Keratinocyte (primary cell): Measurements from ENCODE around the gene FRMD4B. TPM values are rescaled to one million over a fixed set of nuclear protein-coding genes. Genes with fewer than 3 reads are reported as not detected.
A peak's percentile ranks its signal among the peaks of the same experiment; 100 is the strongest.

ENCODE experiments used
- DNase-seq: peaks from one replicate; pipeline ENCODE4 v3.0.0-alpha.2; 2011; ENCODE audit warnings: low read depth, missing footprints, low spot score
- FAIRE-seq: peaks from 2 replicates; lab custom pipeline; 2011; peaks lifted over from hg19 to GRCh38; lab: Jason Lieb, UNC
- H2AFZ ChIP-seq: 2 replicates; pipeline ENCODE4 v1.6.0; 2012; ENCODE audit warnings: low read length, control low read depth, inconsistent platforms; ENCODE audit not compliant: control insufficient read depth
- H3K27ac ChIP-seq: 2 replicates; pipeline ENCODE4 v1.5.1; 2011; ENCODE audit warnings: low read length; ENCODE audit not compliant: control insufficient read depth, insufficient read depth
- H3K27me3 ChIP-seq: 3 replicates; pipeline ENCODE4 v1.6.0; 2011; ENCODE audit warnings: low read length; ENCODE audit not compliant: control insufficient read depth, insufficient read depth; ENCODE audit errors: extremely low read depth
- H3K36me3 ChIP-seq, 2 experiments: 2 replicates in 1 of 2; 3 replicates in 1 of 2; pipeline ENCODE4 v1.5.1; 2011; ENCODE audit warnings: low read length in 2 of 2, mild to moderate bottlenecking in 1 of 2; ENCODE audit not compliant: control insufficient read depth in 2 of 2, insufficient read depth in 2 of 2; ENCODE audit errors: extremely low read depth in 1 of 2
- H3K4me1 ChIP-seq: 3 replicates; pipeline ENCODE4 v1.5.1; 2011; ENCODE audit warnings: low read length; ENCODE audit not compliant: control insufficient read depth, insufficient read depth; ENCODE audit errors: extremely low read depth
- H3K4me2 ChIP-seq: 3 replicates; pipeline ENCODE4 v1.6.0; 2011; ENCODE audit warnings: low read depth, low read length; ENCODE audit not compliant: control insufficient read depth, insufficient read depth; ENCODE audit errors: extremely low read depth
- H3K4me3 ChIP-seq, 3 experiments: fragments of 200-600 bp in 1 of 3; sonication (generic) in 1 of 3; 2 replicates in 2 of 3; 3 replicates in 1 of 3; pipeline ENCODE4 v1.5.1; 2011 to 2016; ENCODE audit warnings: low read length in 3 of 3, mild to moderate bottlenecking in 3 of 3, control low read depth in 2 of 3, inconsistent platforms in 1 of 3, low read depth in 1 of 3, mixed read lengths in 1 of 3, mixed run types in 1 of 3, moderate library complexity in 1 of 3; ENCODE audit not compliant: control insufficient read depth in 2 of 3, insufficient read depth in 2 of 3; ENCODE audit errors: extremely low read depth in 1 of 3
- H3K79me2 ChIP-seq: 2 replicates; pipeline ENCODE4 v1.6.0; 2012; ENCODE audit warnings: low read length; ENCODE audit not compliant: control insufficient read depth, insufficient read depth
- H3K9ac ChIP-seq: 3 replicates; pipeline ENCODE4 v1.6.0; 2011; ENCODE audit warnings: low read length; ENCODE audit not compliant: control insufficient read depth, insufficient read depth; ENCODE audit errors: extremely low read depth
- H3K9me1 ChIP-seq: 3 replicates; pipeline ENCODE4 v1.6.0; 2011; ENCODE audit warnings: low read length; ENCODE audit not compliant: control insufficient read depth, insufficient read depth; ENCODE audit errors: extremely low read depth
- H3K9me3 ChIP-seq: 2 replicates; pipeline ENCODE4 v1.5.1; 2012; ENCODE audit warnings: low read depth, low read length; ENCODE audit not compliant: control insufficient read depth
- H4K20me1 ChIP-seq: 3 replicates; pipeline ENCODE4 v1.6.0; 2011; ENCODE audit warnings: low read length; ENCODE audit not compliant: control insufficient read depth, insufficient read depth; ENCODE audit errors: extremely low read depth
- EZH2 ChIP-seq: IDR thresholded peaks from one replicate; pipeline ENCODE4 v1.6.1; 2012; ENCODE audit warnings: inconsistent platforms, mild to moderate bottlenecking, low read length, moderate library complexity
- dilution Hi-C: fragments of 300-500 bp; cut with MboI; formaldehyde crosslinking; loops from one replicate; pipeline ENCODE4 v1.7.0; 2020; ENCODE audit warnings: low sequenced_read_pairs; ENCODE audit not compliant: extremely low pct_ligation_motif_present
- polyA plus RNA-seq, 5 experiments: library from polyadenylated mRNA; depleted of rRNA in 3 of 5; stranded (reverse) in 3 of 5; stranded (forward) in 1 of 5; unstranded in 1 of 5; fragments of >200 nt; gene quantifications; 1 replicate in 1 of 5; 2 replicates in 3 of 5; 3 replicates in 1 of 5; pipeline versions ENCODE4 v1.2.1 to v1.2.3, GENCODE V29; 2011 to 2012; ENCODE audit warnings: missing spikeins in 2 of 5, low read depth in 1 of 5, low replicate concordance in 1 of 5
- TF ChIP-seq, protein P1 (sequence below), 3 experiments: IDR thresholded peaks in 1 of 3; conservative IDR thresholded peaks in 1 of 3; optimal IDR thresholded peaks in 1 of 3; 2 replicates in 2 of 3; 3 replicates in 1 of 3; pipeline versions ENCODE3 to v1.5.1; 2011; ENCODE audit warnings: low read length in 3 of 3, mild to moderate bottlenecking in 3 of 3, moderate library complexity in 2 of 3, control low read depth in 1 of 3, inconsistent platforms in 1 of 3; ENCODE audit not compliant: insufficient read depth in 2 of 3; ENCODE audit errors: extremely low read depth in 1 of 3

The FRMD4B gene
- polyA plus RNA-seq, 1 donor (not counting 4 experiments of a cell fraction or from before 2014, with no cell fraction given) = 48.3 TPM

DNA sequence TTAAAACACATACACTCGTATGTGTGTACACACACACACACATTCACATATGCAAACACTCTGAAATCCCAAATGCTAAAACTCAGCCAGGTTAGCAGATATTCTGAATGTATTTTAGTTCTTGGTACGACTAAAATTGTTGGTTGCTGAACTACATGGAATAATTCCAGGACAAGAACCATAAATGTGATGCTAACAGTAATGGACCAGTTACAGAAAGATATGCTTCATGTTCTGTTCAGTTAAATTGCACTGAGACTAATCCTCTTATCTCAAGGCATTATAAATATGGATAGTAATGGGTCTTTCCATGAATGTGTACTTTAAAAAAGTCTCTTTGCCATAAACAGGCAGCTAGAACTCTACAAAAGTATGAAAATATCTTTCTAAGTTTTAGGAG lies 113.3 kb downstream of the FRMD4B start:
- peaks cover 0 to 1% of the 10 kb centered on the region in 2 experiments for H3K36me3 ChIP-seq
- no peak for DNase-seq
- TF ChIP-seq, protein P1, sequence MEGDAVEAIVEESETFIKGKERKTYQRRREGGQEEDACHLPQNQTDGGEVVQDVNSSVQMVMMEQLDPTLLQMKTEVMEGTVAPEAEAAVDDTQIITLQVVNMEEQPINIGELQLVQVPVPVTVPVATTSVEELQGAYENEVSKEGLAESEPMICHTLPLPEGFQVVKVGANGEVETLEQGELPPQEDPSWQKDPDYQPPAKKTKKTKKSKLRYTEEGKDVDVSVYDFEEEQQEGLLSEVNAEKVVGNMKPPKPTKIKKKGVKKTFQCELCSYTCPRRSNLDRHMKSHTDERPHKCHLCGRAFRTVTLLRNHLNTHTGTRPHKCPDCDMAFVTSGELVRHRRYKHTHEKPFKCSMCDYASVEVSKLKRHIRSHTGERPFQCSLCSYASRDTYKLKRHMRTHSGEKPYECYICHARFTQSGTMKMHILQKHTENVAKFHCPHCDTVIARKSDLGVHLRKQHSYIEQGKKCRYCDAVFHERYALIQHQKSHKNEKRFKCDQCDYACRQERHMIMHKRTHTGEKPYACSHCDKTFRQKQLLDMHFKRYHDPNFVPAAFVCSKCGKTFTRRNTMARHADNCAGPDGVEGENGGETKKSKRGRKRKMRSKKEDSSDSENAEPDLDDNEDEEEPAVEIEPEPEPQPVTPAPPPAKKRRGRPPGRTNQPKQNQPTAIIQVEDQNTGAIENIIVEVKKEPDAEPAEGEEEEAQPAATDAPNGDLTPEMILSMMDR (optimal IDR thresholded peaks at IDR 0.05 in 1 of 3, IDR thresholded peaks at IDR 0.05 in 1 of 3, conservative IDR thresholded peaks at IDR 0.05 in 1 of 3; ENCODE audit: extremely low read depth in 1 of 3, insufficient read depth in 2 of 3, low read length in 3 of 3) = no peak
- TF ChIP-seq EZH2 = no peak
- no peak overlapping the region for H2AFZ ChIP-seq
- no peak overlapping the region for H3K4me3 ChIP-seq
- H3K79me2 ChIP-seq = no peaks in the 10 kb centered on the region
- no peak overlapping the region for H3K9ac ChIP-seq
- H4K20me1 ChIP-seq = no peaks in the 10 kb centered on the region
- H3K4me2 ChIP-seq = no peak overlapping the region
- H3K9me1 ChIP-seq = no peaks in the 10 kb centered on the region
- no peak overlapping the region for H3K27ac ChIP-seq
- no peaks in the 10 kb centered on the region for H3K27me3 ChIP-seq
- H3K4me1 ChIP-seq = peaks cover 25% of the 10 kb centered on the region
- no peaks in the 10 kb centered on the region for H3K9me3 ChIP-seq
- dilution Hi-C loops = no loop called here
- FAIRE-seq = peak; percentile 9

DNA sequence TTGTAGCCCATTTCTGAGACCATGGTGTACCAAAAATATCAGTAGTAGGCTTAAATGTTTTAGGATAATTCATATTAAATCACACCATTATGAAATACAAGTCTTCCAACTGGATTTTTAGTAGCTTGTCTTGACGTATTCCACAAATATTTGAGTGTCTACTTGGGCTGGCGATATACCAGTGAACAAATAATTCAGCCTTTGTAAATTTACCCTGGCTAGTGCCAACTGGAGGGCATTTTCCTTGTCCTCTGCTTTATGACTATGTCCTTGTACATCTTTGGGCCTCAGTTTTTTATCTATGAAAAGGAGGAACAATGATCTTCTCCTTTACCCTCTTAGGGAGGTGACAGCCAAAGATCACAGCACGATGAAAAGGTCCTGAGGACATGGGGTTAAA lies 114.8 kb downstream of the FRMD4B start:
- H3K9me3 ChIP-seq = no peaks in the 10 kb centered on the region
- no peak overlapping the region for H3K27ac ChIP-seq
- H3K36me3 ChIP-seq = peaks cover 0 to 1% of the 10 kb centered on the region in 2 experiments
- no peak overlapping the region for H2AFZ ChIP-seq
- H3K79me2 ChIP-seq = no peaks in the 10 kb centered on the region
- H3K4me1 ChIP-seq = peaks cover 10% of the 10 kb centered on the region
- no peaks in the 10 kb centered on the region for H4K20me1 ChIP-seq
- no peak overlapping the region for H3K4me3 ChIP-seq
- no peak for TF ChIP-seq EZH2
- TF ChIP-seq, protein P1 (optimal IDR thresholded peaks at IDR 0.05 in 1 of 3, IDR thresholded peaks at IDR 0.05 in 1 of 3, conservative IDR thresholded peaks at IDR 0.05 in 1 of 3; ENCODE audit: extremely low read depth in 1 of 3, insufficient read depth in 2 of 3, low read length in 3 of 3) = no peak
- DNase-seq (no peak), FAIRE-seq (no peak)
- H3K4me2 ChIP-seq = no peak overlapping the region
- dilution Hi-C loops = no loop called here
- no peaks in the 10 kb centered on the region for H3K27me3 ChIP-seq
- no peaks in the 10 kb centered on the region for H3K9me1 ChIP-seq
- H3K9ac ChIP-seq = no peak overlapping the region
